ENCODE results near the gene KCNQ1.

DNA sequence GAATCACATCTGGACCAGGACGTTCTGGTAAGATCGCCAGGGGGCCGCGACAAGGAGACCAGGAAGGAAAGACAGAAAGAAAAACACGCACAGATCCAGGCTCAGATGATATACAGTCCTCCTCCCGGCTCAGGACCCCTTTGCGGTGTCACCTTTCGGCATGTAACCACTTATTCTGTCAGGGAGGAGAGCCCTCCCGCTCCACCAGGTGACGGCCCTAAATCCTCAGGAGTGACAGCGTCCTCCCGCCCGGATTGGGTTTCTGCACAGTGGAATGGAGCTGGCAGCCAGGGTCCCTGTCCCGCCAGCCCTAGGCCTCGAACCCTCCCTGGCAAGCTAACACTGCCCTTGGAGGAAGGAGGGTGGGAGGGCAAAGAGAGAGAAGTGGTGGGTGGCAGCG is 279.3 kb downstream of the KCNQ1 start:
- TF ChIP-seq, protein P1, sequence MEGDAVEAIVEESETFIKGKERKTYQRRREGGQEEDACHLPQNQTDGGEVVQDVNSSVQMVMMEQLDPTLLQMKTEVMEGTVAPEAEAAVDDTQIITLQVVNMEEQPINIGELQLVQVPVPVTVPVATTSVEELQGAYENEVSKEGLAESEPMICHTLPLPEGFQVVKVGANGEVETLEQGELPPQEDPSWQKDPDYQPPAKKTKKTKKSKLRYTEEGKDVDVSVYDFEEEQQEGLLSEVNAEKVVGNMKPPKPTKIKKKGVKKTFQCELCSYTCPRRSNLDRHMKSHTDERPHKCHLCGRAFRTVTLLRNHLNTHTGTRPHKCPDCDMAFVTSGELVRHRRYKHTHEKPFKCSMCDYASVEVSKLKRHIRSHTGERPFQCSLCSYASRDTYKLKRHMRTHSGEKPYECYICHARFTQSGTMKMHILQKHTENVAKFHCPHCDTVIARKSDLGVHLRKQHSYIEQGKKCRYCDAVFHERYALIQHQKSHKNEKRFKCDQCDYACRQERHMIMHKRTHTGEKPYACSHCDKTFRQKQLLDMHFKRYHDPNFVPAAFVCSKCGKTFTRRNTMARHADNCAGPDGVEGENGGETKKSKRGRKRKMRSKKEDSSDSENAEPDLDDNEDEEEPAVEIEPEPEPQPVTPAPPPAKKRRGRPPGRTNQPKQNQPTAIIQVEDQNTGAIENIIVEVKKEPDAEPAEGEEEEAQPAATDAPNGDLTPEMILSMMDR (IDR thresholded peaks at IDR 0.05; ENCODE audit: poor library complexity, severe bottlenecking) = no peak
- TF ChIP-seq, protein P2, sequence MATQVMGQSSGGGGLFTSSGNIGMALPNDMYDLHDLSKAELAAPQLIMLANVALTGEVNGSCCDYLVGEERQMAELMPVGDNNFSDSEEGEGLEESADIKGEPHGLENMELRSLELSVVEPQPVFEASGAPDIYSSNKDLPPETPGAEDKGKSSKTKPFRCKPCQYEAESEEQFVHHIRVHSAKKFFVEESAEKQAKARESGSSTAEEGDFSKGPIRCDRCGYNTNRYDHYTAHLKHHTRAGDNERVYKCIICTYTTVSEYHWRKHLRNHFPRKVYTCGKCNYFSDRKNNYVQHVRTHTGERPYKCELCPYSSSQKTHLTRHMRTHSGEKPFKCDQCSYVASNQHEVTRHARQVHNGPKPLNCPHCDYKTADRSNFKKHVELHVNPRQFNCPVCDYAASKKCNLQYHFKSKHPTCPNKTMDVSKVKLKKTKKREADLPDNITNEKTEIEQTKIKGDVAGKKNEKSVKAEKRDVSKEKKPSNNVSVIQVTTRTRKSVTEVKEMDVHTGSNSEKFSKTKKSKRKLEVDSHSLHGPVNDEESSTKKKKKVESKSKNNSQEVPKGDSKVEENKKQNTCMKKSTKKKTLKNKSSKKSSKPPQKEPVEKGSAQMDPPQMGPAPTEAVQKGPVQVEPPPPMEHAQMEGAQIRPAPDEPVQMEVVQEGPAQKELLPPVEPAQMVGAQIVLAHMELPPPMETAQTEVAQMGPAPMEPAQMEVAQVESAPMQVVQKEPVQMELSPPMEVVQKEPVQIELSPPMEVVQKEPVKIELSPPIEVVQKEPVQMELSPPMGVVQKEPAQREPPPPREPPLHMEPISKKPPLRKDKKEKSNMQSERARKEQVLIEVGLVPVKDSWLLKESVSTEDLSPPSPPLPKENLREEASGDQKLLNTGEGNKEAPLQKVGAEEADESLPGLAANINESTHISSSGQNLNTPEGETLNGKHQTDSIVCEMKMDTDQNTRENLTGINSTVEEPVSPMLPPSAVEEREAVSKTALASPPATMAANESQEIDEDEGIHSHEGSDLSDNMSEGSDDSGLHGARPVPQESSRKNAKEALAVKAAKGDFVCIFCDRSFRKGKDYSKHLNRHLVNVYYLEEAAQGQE (IDR thresholded peaks at IDR 0.05; ENCODE audit: borderline replicate concordance) = no peak
- TF ChIP-seq POLR2AphosphoS5 (IDR thresholded peaks at IDR 0.05) (no peak), EZH2 (IDR thresholded peaks at IDR 0.05; ENCODE audit: borderline replicate concordance, insufficient read depth, low read length, poor library complexity, severe bottlenecking) (no peak), TAF1 (IDR thresholded peaks at IDR 0.05; ENCODE audit: low read depth) (no peak), EP300 (conservative IDR thresholded peaks at IDR 0.05; ENCODE audit: poor library complexity, severe bottlenecking) (no peak), SMC3 (conservative IDR thresholded peaks at IDR 0.05; ENCODE audit: poor library complexity) (no peak), RAD21 (conservative IDR thresholded peaks at IDR 0.05) (no peak)

Data from neural cell (in vitro differentiated cells).